GOT3 (cell line): ENCODE results near the gene HSPA12B.

Experiments
- DNase-seq: peaks from one replicate; lab custom pipeline; 2025; ENCODE audit warnings: mixed read lengths; lab: John Stamatoyannopoulos, UW

HSPA12B gene

GRCh38 chr20:3704087-3704486 is 28.4 kb upstream of the HSPA12B start:
- no peak for DNase-seq

DNA sequence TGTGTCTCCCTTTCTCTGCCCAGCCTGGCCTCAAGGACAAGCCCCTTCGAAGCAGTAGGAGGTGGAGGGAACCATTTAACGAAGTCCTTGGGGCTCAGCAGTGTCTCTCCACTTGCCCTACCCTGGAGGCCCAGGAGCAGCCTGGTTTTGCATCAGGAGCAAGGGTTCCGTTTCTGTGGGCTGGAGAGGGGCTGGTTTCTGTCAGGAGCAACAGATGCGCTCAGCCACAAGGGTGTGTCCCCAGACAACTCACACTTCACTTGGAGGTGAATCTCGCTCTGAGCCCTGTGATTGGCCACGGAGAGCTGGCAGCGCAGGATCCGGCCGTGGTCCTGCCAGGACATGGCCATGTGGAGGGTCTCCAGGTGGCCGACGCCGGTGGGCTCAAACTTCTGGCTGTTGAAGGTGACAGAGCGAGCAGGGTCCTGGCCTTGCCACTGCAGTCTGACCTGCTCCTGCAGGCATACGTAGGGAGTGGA is 27.0 kb upstream of the HSPA12B start:
- DNase-seq, result no peak

DNA sequence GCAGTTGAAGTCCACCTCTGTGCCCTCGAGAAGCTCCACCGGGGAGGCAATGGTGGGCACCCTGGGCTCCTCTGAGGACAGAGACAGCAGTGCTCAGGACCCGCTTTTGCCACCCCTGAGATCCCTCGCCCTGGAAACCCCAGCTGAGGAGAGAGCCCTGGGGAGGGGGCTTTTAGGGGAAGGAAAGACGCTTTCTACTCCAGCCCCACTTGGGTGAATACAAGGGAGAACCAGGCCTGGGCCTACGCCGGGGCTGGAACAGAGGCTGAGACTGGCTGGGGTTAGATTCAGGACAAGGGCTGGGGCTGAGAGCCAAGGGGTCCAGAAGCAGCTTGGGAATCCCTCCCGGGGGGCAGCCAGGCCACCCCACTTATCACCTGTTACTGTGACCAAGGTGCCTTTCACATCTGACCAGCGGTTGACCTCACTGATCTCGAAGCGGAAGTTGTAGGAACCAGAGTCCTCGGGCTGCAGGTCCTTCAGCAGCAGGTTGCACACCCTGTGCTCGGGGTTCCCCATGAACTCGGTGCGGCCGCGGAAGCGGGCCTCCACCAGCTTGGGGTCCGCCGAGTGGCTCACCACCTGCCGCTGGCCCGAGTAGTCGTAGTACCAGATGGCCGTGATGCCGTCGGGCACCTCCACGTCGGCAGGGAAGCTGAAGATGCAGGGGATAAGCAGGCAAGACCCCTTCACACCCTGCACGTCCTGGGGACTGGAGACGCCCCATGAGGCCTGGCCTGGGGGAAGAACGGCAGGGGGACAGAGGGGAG is 26.3 kb upstream of the HSPA12B start:
- DNase-seq, result no peak

DNA sequence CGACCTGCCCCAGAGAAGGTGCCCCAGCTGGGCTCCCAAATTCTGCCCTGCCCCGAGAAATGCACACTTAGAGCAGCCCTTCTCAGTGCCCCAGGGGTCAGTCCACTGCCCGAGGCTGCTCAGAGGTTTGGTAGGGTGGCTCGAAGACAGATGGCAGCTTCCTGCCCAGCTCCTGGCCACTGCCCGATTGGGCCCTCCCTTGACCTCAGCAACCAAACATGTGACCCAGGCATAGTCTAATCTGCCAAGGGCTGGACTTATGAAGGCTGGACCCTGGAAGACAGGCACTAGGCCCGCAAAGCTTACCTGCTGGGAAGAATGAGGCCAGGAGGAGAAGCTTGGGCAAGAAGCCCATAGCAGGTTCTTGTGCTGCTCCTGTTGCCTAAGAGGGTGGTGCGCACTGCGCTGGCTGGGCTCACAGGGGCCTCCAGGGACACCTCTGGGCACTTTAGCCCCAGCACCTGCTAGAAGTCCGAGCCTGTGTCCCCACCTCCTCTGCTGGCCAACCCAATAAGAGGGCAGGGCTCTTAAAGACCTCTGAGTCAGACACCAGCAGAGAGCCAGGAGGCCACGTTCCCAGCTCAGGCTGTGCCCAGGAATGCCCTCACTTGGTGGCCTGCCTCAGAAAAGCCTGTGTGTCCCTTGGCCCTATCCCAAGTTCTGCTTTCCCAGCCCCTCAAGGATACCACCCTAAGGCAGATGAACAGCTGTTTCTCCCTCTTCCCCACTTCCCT is 25.5 kb upstream of the HSPA12B start:
- DNase-seq, result no peak

DNA sequence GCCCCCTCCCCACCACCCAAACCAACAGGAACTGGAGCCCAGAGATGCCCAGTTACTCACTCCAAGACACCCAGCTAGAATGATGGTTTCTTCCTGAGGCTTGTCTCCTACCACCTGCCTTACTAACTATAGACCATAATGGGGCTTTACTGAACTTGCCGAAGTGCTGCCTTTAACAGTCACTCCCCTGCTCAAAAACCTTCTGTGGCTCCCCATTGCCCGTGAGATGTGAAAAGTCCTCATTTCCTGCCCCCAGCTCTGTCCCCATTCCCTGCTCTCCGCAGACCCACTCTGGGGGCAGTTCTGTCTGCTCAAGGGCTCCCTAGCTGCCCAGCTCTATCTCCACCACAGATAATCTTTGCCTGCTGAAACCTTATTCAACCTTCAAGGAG is 25.0 kb upstream of the HSPA12B start:
- no peak for DNase-seq

GRCh38 chr20:3710011-3710466 is 22.4 kb upstream of the HSPA12B start:
- DNase-seq, result no peak

DNA sequence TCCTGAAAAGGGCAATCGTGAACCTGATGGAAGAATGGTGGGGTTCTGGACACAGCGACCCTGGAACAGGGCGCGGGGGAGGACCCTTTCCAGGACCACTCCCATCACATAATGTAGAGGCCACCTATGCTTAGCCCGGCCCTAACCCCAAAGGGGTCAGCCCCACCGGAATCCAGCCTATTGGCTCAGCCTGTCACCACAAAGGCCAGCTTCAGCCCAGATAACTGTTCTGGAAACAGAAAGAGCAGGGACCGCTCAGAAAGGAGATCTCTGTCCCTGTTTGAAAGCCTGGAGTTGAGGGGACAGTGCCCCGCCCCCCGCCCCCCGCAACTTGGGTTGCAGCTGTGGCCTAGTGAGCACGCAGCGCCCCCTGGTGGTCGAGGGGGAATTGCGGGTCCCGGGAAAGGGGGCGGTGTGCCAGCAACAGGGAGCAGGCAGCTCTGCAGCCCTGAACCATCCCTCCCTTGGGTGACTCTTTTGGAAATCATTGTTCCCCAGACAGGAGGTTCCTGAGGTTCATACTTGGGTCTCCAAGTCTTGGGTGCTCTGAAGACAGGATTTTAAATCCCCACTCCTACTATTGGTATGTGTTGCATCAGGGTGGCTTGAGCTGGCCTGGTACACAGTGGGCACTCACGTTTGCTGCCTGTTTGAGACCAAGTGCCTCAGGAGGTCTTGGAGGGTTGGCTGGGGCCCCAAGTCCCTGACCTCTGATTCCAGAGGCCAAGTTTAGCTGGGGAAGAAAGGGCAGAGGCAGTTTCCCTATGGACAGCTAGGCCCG is 21.6 kb upstream of the HSPA12B start:
- peak; percentile 36 for DNase-seq

- DNase-seq, result no peak
These were observed 21.0 kb upstream of the HSPA12B start for GRCh38 chr20:3711484-3711941.

DNA sequence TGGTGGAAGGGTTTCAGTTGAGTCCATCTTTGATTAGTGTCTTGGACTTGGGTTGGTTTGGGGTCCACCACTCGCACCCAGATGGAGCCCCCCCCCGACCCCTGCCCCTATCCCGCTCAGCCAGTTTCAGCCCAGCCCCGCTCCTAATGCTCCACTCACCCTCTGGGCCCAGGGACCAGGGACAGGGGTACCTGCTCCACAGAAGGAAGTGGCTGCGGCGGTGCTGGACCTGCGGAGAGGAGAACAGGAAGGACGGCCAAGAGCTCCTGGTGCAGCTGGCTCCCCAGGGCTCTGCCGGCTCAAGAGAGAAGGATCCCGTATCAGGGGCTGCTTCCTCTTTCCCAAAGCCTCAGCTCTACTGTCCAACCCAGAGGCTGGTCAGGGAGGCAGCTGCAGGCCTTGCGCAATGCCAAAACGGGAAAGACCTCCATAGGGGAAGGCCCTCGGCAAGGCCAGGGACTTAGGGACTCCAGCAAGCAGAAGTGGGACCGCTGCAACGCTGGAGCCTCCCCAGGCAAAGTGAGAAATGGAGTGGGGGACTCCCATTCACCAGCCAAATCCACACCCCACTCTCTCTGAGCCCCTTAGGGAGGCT is 20.1 kb upstream of the HSPA12B start, which contains the start of gene SIGLEC1:
SIGLEC1 (minus strand) TSS at position 322 of the 595 bp plus-strand sequence. CDS start 5,472 bp downstream, outside the sequence.
- no peak for DNase-seq

GRCh38 chr20:3714092-3714491 is 18.4 kb upstream of the HSPA12B start:
- no peak for DNase-seq

- no peak for DNase-seq
These were observed 16.2 kb upstream of the HSPA12B start for GRCh38 chr20:3716195-3716834.

- DNase-seq, result no peak
These were observed 13.4 kb upstream of the HSPA12B start for GRCh38 chr20:3719046-3719445.

DNA sequence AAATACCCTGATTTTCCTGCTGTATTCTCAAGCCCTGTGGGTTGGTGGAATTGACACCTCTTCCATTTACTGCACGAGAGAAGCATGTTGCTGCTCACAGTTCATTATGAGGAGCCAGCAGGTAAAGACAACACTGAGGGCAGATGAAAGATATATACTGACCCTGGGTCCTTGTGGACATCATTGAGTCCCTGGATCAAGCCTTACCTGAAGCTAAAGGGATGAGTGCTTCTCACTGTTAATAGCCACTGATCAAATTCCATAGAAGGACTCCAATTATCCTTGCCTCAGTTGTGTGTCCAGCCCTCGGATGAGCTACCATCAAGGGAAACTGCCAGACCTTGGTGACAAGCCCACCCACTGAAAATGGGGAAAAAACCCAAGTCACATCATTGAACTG is 12.4 kb upstream of the HSPA12B start:
- DNase-seq, result no peak

DNA sequence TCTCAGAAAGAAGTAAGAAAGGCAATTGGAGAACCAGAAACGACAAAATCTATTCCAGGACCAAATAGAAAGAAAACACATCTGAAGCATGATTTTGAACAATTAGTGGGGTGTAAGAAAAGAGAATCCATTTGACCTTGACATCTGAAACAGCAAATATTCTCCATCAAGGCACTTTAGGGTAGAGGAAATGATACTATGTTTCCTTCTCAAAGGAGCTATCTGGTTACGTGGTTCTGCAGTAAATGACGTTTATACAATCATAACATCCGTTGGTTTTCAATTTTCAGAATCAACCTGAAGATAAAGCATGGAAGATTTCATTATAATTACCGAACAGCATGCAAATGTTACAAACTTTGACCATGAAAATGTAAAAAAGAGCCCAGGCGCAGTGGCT is 11.9 kb upstream of the HSPA12B start:
- DNase-seq, result no peak

- no peak for DNase-seq
These were observed 10.6 kb upstream of the HSPA12B start for GRCh38 chr20:3721912-3722311.

DNA sequence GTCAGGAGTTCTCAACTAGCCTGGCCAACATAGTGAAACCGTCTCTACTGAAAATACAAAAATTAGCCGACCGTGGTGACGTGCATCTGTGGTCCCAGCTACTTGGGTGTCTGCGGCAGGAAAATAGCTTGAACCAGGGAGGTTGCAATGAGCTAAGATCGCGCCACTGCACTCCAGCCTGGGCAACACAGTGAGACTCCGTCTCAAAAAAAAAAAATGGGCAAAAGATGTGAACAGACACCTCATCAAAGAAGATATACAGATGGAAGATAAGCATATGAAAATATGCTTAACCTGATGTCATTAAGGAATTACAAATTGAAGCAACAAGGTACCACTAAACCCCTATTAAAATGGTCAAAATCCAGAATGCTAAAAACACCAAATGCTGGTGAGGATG is 9.2 kb upstream of the HSPA12B start:
- no peak for DNase-seq

GRCh38 chr20:3724356-3724755 is 8.1 kb upstream of the HSPA12B start:
- DNase-seq, result no peak

- DNase-seq, result no peak
These were observed 5.0 kb upstream of the HSPA12B start for GRCh38 chr20:3727401-3728021.

- no peak for DNase-seq
These were observed 4.1 kb upstream of the HSPA12B start for GRCh38 chr20:3728354-3728753.

DNA sequence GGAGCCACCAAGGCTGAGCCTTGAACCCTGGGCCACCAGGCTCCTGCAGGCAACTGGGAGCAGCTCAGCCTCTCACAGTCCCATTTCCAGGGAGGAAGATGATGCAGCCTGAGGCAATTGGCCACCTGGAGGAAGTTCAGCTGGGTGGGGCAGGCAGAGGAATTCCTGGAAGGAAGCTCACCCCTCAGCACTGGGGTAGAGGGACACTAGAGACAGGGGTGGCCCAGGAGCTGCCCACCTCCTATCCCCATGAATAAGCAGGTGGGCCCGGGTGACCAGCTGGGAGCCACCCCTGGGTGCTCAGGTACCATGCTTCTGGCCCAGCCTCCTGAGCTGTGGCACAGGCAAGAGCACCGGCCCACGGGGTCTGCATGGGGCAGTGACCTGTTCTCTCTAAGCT is 3.6 kb upstream of the HSPA12B start:
- no peak for DNase-seq

DNA sequence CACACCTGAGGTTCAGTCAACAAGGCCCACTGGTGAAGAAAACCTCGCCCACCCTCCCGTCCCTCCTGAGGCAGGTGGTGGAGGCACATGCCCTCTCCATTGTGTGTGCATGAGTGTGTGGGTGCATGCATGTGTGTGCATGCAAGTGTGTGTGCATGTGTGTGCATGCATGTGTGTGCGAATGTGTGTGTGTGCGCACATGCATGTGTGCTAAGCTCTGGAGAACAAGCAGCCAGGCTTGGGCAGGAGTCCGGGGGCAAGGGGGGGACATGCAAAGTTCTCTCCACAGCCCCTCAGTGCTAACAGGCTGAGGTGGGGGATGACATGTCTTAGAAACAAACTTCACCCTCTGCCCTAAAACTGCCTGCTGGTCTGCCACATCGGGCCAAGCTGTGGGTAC is 3.1 kb upstream of the HSPA12B start:
- DNase-seq, result no peak
